Thoracic aorta (tissue), 2 donors: ENCODE measurements around the gene SYNPO. TPM values are rescaled to one million over a fixed set of nuclear protein-coding genes. Genes with fewer than 3 reads are reported as not detected.

Experiments
- ATAC-seq: fragments of 150-250 bp; one replicate; pipeline ENCODE4 v1.8.0; 2017; ENCODE audit warnings: low read depth; ENCODE audit not compliant: insufficient number of reproducible peaks, low FRiP score
- DNase-seq: peaks from one replicate; pipeline ENCODE4 v3.0.0-alpha.2; 2020; ENCODE audit warnings: low spot score
- H3K27ac ChIP-seq, 2 donors: fragments of 200-600 bp; sonication (generic); 1 replicate in 1 of 2; 2 replicates in 1 of 2; pipeline ENCODE4 v1.5.1; 2016; ENCODE audit warnings: mild to moderate bottlenecking in 2 of 2, moderate library complexity in 2 of 2
- H3K27me3 ChIP-seq: fragments of 200-600 bp; sonication (generic); replicated peaks from 2 replicates; pipeline ENCODE4 v1.6.0; 2016; ENCODE audit warnings: mild to moderate bottlenecking; ENCODE audit not compliant: insufficient read depth
- H3K36me3 ChIP-seq: fragments of 200-600 bp; sonication (generic); one replicate; pipeline ENCODE4 v1.5.1; 2016
- H3K4me1 ChIP-seq, 2 donors: fragments of 200-600 bp; sonication (generic); 1 replicate in 1 of 2; 2 replicates in 1 of 2; pipeline versions ENCODE4 v1.5.1 to v1.6.0; 2016; ENCODE audit warnings: low read depth in 2 of 2, mild to moderate bottlenecking in 1 of 2; ENCODE audit not compliant: control insufficient read depth in 1 of 2
- H3K4me3 ChIP-seq: fragments of 200-600 bp; sonication (generic); 2 replicates; pipeline ENCODE4 v1.5.1; 2016; ENCODE audit warnings: mild to moderate bottlenecking
- H3K9me3 ChIP-seq: fragments of 200-600 bp; sonication (generic); 2 replicates; pipeline ENCODE4 v1.5.1; 2016
- total RNA-seq, 2 donors: library from RNA; depleted of rRNA; stranded (reverse); fragments of >200 nt; gene quantifications; one replicate each; pipeline versions ENCODE4 v1.1.0 to v1.2.3, GENCODE V29; 2016
- TF ChIP-seq, protein P1 (sequence below): fragments of 200-600 bp; sonication (generic); IDR thresholded peaks from one replicate; pipeline ENCODE4 v1.5.1; 2019; ENCODE audit warnings: antibody characterized with exemption

SYNPO gene
- total RNA-seq, 2 donors from 2014 or later, result 191 to 226 TPM

GRCh38 chr5:150653145-150653761 lies 12.8 kb downstream of the SYNPO start:
- no peak for DNase-seq
- H3K27me3 ChIP-seq, result no peaks in the 10 kb centered on the region
- H3K4me3 ChIP-seq, result no peak overlapping the region
- H3K36me3 ChIP-seq, result peaks cover 39% of the 10 kb centered on the region
- peaks cover 43 to 85% of the 10 kb centered on the region in 2 donors for H3K4me1 ChIP-seq
- H3K27ac ChIP-seq, result peak overlapping the region; percentile 75 to 98
- ATAC-seq, result no peak
- H3K9me3 ChIP-seq, result no peaks in the 10 kb centered on the region
- TF ChIP-seq, protein P1, sequence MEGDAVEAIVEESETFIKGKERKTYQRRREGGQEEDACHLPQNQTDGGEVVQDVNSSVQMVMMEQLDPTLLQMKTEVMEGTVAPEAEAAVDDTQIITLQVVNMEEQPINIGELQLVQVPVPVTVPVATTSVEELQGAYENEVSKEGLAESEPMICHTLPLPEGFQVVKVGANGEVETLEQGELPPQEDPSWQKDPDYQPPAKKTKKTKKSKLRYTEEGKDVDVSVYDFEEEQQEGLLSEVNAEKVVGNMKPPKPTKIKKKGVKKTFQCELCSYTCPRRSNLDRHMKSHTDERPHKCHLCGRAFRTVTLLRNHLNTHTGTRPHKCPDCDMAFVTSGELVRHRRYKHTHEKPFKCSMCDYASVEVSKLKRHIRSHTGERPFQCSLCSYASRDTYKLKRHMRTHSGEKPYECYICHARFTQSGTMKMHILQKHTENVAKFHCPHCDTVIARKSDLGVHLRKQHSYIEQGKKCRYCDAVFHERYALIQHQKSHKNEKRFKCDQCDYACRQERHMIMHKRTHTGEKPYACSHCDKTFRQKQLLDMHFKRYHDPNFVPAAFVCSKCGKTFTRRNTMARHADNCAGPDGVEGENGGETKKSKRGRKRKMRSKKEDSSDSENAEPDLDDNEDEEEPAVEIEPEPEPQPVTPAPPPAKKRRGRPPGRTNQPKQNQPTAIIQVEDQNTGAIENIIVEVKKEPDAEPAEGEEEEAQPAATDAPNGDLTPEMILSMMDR, result peak; percentile 16

DNA sequence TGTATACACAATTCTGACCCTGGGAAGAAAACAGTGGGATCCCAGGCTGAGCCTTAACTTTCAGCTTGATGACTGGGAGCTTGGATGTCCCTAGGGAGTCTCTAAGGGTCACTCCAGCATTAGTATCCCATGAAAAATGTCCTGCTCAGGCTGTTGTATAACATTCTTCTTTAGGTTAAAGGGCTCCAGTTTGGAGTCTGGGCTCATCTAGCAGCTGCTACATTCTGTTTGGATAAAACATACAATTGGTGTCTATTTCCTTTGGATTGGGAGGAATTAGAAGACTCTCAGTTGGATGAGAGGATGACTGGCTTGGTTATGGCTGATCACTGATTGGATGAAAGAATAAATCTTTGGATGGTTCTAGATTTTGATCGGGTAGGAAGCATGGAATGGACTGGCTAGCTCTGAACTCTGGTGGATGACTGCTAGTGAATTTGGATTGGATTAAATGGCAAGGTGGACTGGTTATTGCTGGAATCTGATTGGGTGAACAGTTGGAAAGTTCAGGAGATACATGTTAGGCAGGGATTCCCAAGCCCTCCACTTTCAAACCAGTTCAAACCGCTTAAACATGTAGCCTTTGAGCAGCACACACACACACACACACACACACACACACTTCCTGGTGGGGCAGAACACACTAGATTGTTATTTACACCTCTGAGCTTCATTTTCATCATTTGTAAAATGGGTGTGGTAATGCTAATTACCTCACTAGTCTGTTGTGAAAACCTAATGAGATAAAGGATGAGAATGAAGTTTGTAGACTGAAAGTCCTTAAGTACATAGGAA lies 13.5 kb downstream of the SYNPO start:
- DNase-seq (no peak), ATAC-seq (no peak)
- Histone ChIP-seq H3K27ac (peak overlapping the region; percentile 75 to 98), H3K27me3 (no peaks in the 10 kb centered on the region), H3K36me3 (peaks cover 32% of the 10 kb centered on the region), H3K4me1 (peaks cover 37 to 85% of the 10 kb centered on the region in 2 donors), H3K9me3 (no peaks in the 10 kb centered on the region), H3K4me3 (no peak overlapping the region)
- TF ChIP-seq, protein P1, result no peak

DNA sequence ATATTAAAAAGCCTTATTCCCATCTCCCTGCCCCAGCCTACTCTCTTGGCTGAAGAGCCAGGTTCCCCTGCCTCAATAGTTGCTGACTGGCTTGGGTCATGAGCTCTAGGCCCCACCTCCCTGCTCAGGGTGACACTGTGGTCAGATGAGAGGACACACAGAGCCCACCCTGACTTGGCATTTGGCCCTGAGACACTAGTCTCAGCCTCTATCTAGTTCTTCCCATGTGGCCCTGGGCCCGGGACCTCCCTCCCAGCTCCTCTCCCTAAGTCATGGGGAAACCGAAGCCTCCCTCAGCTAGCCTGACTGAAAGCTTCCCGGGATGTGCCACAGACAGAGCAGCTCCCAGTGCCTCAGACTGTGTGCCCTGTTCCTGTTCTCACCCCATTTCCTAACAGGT lies 14.8 kb downstream of the SYNPO start:
- H3K4me1 ChIP-seq, result peaks cover 27 to 83% of the 10 kb centered on the region in 2 donors
- no peaks in the 10 kb centered on the region for H3K9me3 ChIP-seq
- DNase-seq, result no peak
- ATAC-seq, result no peak
- H3K27me3 ChIP-seq, result no peaks in the 10 kb centered on the region
- TF ChIP-seq, protein P1, result no peak
- H3K36me3 ChIP-seq, result peaks cover 21% of the 10 kb centered on the region
- peak overlapping the region in 1 of 2 donors; percentile 46 for H3K27ac ChIP-seq
- H3K4me3 ChIP-seq, result no peak overlapping the region

DNA sequence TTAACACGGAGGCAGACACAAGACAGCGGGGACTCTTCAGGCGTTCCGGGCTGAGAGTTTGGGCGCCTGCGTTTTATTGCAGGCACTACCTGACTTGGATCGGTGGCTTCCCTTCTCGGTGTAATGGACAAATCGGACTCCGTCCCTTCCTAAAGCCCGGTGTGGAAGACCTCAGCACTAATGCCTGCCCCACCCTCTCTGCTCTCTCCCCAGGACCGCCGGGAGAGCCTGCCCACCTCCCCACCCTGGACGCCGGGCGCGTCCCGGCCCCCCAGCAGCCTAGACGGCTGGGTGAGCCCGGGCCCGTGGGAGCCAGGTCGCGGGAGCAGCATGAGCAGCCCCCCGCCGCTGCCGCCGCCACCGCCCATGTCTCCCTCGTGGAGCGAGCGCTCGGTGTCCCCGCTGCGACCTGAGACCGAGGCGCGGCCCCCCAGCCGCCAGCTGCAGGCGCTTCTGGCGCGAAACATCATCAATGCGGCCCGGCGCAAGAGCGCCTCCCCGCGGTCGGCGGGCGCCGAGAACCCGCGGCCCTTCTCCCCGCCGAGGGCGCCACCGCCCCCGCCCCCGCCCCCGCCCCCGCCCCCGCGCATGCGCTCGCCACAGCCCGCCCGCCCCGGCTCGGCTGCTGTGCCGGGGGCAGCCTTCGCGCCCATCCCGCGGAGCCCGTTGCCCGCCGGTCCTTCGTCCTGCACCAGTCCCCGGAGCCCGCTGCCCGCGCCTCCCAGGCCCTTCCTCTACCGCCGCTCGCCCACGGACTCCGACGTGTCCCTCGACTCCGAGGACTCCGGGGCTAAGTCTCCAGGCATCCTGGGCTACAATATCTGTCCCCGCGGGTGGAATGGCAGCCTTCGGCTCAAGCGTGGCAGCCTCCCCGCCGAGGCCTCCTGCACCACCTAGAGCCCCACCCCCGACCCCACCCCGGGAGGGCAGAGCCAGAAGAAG lies 16.0 kb downstream of the SYNPO start:
- Histone ChIP-seq H3K4me1 (peaks cover 26 to 83% of the 10 kb centered on the region in 2 donors), H3K9me3 (no peaks in the 10 kb centered on the region), H3K4me3 (peak overlapping the region; percentile 66), H3K27me3 (no peaks in the 10 kb centered on the region), H3K36me3 (peaks cover 8% of the 10 kb centered on the region), H3K27ac (peak overlapping the region; percentile 74 to 79)
- ATAC-seq (peak; percentile 38), DNase-seq (no peak)
- TF ChIP-seq, protein P1, result peak; percentile 56
